ENCODE measurements around the gene XXYLT1. TPM values are rescaled to one million over a fixed set of nuclear protein-coding genes. Genes with fewer than 3 reads are reported as not detected.

XXYLT1 gene
- total and polyA plus RNA-seq, 8 donors: 1.8 to 5.0 (median 2.6) TPM

DNA sequence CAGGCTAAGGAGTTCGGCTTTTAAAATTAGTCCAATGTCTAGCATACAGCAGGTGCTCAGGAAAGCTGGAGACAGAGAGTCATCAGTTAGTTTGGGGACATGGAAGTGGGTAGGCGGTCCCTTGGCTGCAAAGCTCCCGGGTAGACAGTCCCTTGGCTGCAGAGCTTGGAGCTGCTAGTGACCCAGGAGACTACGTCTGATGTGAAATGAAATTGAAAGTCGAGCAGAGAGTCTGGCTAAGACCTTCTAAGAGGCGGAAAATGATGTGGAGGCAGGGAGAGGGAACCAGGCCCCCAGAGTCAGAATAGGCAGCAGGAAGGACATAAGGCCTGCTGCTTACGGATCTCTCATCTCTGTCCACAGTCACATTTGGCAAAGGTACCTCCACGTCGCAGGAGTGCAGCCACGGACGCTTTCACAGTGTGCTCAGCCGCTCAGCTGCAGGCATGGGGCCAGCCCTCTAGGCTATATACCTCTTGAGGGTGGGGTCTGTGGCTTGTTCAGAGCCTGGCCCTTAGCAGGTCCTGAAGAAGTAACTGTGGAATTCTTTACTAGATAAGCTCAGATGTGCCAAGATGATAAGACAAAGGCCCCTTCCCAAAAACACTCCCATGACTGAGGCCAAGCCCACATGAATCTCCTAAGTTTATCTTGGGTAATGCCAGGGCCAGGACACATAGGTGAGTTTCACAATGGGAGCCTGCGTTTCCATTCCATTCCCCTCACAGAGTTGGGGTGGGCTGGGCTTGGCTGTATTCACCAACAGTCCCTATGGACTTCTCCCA, 131.7 kb downstream of the XXYLT1 start:
- DNase-seq (no peak), ATAC-seq (peak in 1 of 4 donors; percentile 43), FAIRE-seq (no peak)
- no peaks in the 10 kb centered on the region for H3K4me1 ChIP-seq
- no peak overlapping the region for H3K27ac ChIP-seq
- TF ChIP-seq, protein P1, sequence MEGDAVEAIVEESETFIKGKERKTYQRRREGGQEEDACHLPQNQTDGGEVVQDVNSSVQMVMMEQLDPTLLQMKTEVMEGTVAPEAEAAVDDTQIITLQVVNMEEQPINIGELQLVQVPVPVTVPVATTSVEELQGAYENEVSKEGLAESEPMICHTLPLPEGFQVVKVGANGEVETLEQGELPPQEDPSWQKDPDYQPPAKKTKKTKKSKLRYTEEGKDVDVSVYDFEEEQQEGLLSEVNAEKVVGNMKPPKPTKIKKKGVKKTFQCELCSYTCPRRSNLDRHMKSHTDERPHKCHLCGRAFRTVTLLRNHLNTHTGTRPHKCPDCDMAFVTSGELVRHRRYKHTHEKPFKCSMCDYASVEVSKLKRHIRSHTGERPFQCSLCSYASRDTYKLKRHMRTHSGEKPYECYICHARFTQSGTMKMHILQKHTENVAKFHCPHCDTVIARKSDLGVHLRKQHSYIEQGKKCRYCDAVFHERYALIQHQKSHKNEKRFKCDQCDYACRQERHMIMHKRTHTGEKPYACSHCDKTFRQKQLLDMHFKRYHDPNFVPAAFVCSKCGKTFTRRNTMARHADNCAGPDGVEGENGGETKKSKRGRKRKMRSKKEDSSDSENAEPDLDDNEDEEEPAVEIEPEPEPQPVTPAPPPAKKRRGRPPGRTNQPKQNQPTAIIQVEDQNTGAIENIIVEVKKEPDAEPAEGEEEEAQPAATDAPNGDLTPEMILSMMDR (IDR thresholded peaks at IDR 0.05): no peak
- H3K36me3 ChIP-seq: no peaks in the 10 kb centered on the region
- intact Hi-C loops (cut with DNase I): no loop called here
- no peaks in the 10 kb centered on the region for H3K27me3 ChIP-seq
- 79 to 87% methylated on average over 13 of the region's 13 CpGs for whole genome bisulfite sequencing, 2 donors
- no peak overlapping the region for H3K4me3 ChIP-seq
- no peaks in the 10 kb centered on the region for H3K9me3 ChIP-seq

DNA sequence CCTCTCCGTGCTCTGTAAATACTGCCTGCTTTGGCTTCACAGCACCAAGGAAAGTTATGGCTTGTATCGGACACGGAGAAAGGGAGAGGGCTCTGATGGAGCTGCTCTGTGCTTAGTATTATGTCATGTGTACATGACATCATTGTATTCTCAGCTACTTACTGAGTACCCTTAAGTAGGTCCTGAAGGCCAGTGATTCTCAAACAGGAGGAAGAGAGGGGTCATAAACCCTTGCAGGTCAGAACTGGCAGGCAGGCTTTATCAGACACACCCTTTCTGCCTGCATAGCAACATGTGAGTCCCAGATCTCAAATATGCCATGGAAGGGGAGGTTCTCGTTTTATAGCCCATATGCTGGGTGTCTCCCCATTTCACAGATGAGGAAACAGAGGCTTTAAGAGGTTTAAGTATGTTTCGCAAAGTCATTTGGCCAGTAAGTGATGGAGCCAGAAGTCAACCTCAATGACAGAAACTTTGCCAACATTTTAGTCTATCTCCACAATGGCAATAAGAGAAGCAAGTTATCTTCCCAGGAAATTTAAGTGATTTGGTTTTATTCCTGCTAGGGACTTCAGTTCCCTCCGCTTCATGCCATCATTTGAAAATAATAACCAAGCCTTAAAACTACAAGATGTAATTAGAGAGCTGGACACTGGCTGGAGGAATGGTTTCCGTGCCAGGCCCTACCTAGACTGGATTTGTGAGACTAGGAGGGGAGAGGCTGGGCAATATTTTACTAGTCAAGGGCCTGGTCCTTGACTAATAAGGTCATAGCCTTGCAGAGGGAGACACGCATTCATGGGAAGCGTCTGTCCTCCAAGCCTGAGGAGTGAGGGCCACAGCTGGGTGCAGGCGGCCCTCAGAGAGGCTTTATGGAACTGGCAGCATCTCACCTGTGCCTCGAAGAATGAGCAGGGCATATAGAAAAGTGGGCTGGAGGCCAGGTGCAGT, 133.0 kb downstream of the XXYLT1 start:
- no peak for FAIRE-seq
- H3K36me3 ChIP-seq: no peaks in the 10 kb centered on the region
- TF ChIP-seq, protein P1 (IDR thresholded peaks at IDR 0.05): no peak

DNA sequence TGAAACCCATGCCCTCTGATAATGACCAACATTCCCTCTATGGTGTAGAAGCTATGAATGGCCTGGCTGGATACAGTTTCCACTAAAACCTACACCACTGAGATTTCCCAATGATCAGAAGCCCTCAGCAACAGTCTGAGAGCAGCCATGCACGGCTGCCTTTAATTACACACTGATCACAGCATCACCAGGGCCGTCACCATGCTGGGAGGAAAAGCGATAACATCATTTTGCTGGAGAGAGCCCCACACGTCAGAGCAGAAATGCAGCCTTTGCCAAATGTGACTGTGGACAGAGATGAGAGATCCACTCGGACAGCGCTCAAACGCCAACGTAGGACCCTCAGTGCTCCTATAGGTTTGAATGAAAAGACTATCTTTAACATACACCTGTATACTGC, 135.0 kb downstream of the XXYLT1 start:
- intact Hi-C loops (cut with DNase I): no loop called here
- 85% methylated on average over 8 of the region's 8 CpGs for WGBS, 2 donors
- FAIRE-seq: no peak
- DNase-seq: no peak
- TF ChIP-seq, protein P1 (IDR thresholded peaks at IDR 0.05): no peak
- no peak for ATAC-seq
- no peak overlapping the region for H3K4me3 ChIP-seq
- H3K27ac ChIP-seq: no peak overlapping the region
- no peaks in the 10 kb centered on the region for H3K27me3 ChIP-seq
- H3K9me3 ChIP-seq: no peaks in the 10 kb centered on the region
- no peaks in the 10 kb centered on the region for H3K4me1 ChIP-seq
- H3K36me3 ChIP-seq: no peaks in the 10 kb centered on the region

More for the DNA sequence above, 133.0 kb downstream of the XXYLT1 start:
- DNase-seq (no peak), ATAC-seq (no peak)
- Histone ChIP-seq H3K27me3 (no peaks in the 10 kb centered on the region), H3K4me1 (no peaks in the 10 kb centered on the region), H3K9me3 (no peaks in the 10 kb centered on the region), H3K27ac (no peak overlapping the region), H3K4me3 (no peak overlapping the region)
- WGBS, 2 donors: 89 to 90% methylated on average over 11 of the region's 11 CpGs
- intact Hi-C loops (cut with DNase I): no loop called here

DNA sequence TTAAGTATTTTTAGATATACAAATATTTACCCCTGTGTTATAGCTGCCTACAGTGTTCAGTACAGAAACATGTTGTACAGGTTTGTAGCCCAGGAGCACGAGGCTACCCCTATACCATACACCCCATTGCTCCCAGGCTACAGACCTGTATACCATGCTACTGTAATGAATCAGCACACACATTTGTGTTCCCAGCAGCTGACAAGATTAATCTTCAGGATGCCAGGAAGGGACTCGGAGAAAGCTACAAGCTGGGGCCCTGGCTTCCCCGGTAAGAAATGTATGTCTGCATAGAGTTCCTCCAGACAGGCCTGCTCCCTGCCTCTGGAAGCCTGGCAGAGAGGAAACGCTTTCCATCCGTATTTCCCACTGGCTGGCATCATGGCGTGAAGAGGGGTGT, 136.5 kb downstream of the XXYLT1 start:
- H3K27me3 ChIP-seq: no peaks in the 10 kb centered on the region
- H3K4me3 ChIP-seq: no peak overlapping the region
- no peaks in the 10 kb centered on the region for H3K4me1 ChIP-seq
- 85 to 86% methylated on average over 6 of the region's 6 CpGs for WGBS, 2 donors
- DNase-seq: no peak
- FAIRE-seq: no peak
- no peak overlapping the region for H3K27ac ChIP-seq
- no peaks in the 10 kb centered on the region for H3K36me3 ChIP-seq
- H3K9me3 ChIP-seq: no peaks in the 10 kb centered on the region
- ATAC-seq: no peak
- TF ChIP-seq, protein P1 (IDR thresholded peaks at IDR 0.05): no peak
- intact Hi-C loops (cut with DNase I): no loop called here

Data from pancreas (tissue), 10 donors.